K562 (cell line): ENCODE results near the gene KPTN. TPM values are rescaled to one million over a fixed set of nuclear protein-coding genes. Genes with fewer than 3 reads are reported as not detected.

ENCODE experiments used
- ATAC-seq: fragments of 200-7000 bp; cut with Tn5 transposase; 3 replicates; pipeline ENCODE4 v1.9.1; 2020; ENCODE audit warnings: moderate library complexity
- BruUV-seq: library from RNA; stranded (reverse); fragments of 400-500 nt; replicated peaks from 2 replicates; lab custom pipeline; 2021; lab: Mats Ljungman, UMichigan
- CTCF ChIA-PET: fragments of 300-600 bp; formaldehyde crosslinking; extraction: SDS; loops from one replicate; lab custom pipeline; 2021; ENCODE audit warnings: low intra/inter-chr PET ratio; lab: Yijun Ruan, JAX
- POLR2A ChIA-PET: fragments of 300-600, 350-650 bp; sonication (Branson Sonifier 250); formaldehyde crosslinking; extraction: SDS; loops from one replicate; lab custom pipeline; 2021; ENCODE audit warnings: antibody characterized with exemption, inconsistent platforms; lab: Yijun Ruan, JAX
- DNase-seq, 4 experiments: peaks; one replicate each; pipeline versions ENCODE4 v3.0.0 to v3.0.0-alpha.2; 2011 to 2018; ENCODE audit warnings: low spot score in 3 of 4, mixed read lengths in 3 of 4; ENCODE audit errors: extremely low read depth in 1 of 4
- FAIRE-seq: peaks from 2 replicates; lab custom pipeline; 2011; peaks lifted over from hg19 to GRCh38; lab: Jason Lieb, UNC
- H2AFZ ChIP-seq: 2 replicates; pipeline ENCODE4 v1.6.0; 2011; ENCODE audit warnings: low read depth, low read length, control low read depth, inconsistent platforms
- H3K27ac ChIP-seq: fragments of 200-600 bp; 3 replicates; pipeline ENCODE4 v1.8.0; 2011; ENCODE audit warnings: low read depth, mild to moderate bottlenecking, control low read depth, inconsistent platforms, low read length, moderate library complexity, mixed read lengths; ENCODE audit errors: extremely low read depth
- H3K27me3 ChIP-seq, 2 experiments: fragments of 300-600 bp in 1 of 2; 2 replicates in 1 of 2; 3 replicates in 1 of 2; pipeline versions ENCODE4 v1.6.0 to v1.8.0; 2011; ENCODE audit warnings: inconsistent platforms in 2 of 2, low read length in 2 of 2, mild to moderate bottlenecking in 1 of 2, mixed read lengths in 1 of 2, moderate library complexity in 1 of 2; ENCODE audit not compliant: control insufficient read depth in 2 of 2, insufficient read depth in 2 of 2
- H3K36me3 ChIP-seq: fragments of 300-600 bp; 3 replicates; pipeline ENCODE4 v1.8.0; 2011; ENCODE audit warnings: mild to moderate bottlenecking, low read length, inconsistent platforms; ENCODE audit not compliant: control insufficient read depth, insufficient read depth
- H3K4me1 ChIP-seq, 2 experiments: fragments of 200-600 bp in 1 of 2; replicated peaks in 1 of 2; 2 replicates in 1 of 2; 3 replicates in 1 of 2; pipeline versions ENCODE4 v1.5.1 to v1.8.0; 2011; ENCODE audit warnings: inconsistent platforms in 2 of 2, low read length in 2 of 2, mild to moderate bottlenecking in 1 of 2, mixed read lengths in 1 of 2, moderate library complexity in 1 of 2; ENCODE audit not compliant: control insufficient read depth in 2 of 2, insufficient read depth in 2 of 2
- H3K4me2 ChIP-seq: 2 replicates; pipeline ENCODE4 v1.6.1; 2011; ENCODE audit warnings: low read length, control low read depth, inconsistent platforms, mixed read lengths; ENCODE audit not compliant: insufficient read depth
- H3K4me3 ChIP-seq: fragments of 200-600 bp; sonication (generic), shearing (Covaris generic); 2 replicates; pipeline ENCODE4 v1.5.1; 2016; ENCODE audit warnings: control low read depth, inconsistent platforms
- H3K79me2 ChIP-seq: fragments of 200-600 bp; 3 replicates; pipeline ENCODE4 v1.8.0; 2011; ENCODE audit warnings: low read length, inconsistent platforms; ENCODE audit not compliant: control insufficient read depth, insufficient read depth
- H3K9ac ChIP-seq, 2 experiments: 2 replicates each; pipeline versions ENCODE4 v1.6.0 to v1.6.1; 2011; ENCODE audit warnings: low read depth in 2 of 2, low read length in 2 of 2, control low read depth in 1 of 2, inconsistent platforms in 1 of 2, mild to moderate bottlenecking in 1 of 2, mixed read lengths in 1 of 2; ENCODE audit not compliant: insufficient read depth in 1 of 2
- H3K9me1 ChIP-seq: one replicate; pipeline ENCODE4 v1.6.0; 2011; ENCODE audit warnings: inconsistent platforms, mild to moderate bottlenecking, low read length, moderate library complexity; ENCODE audit not compliant: control insufficient read depth, insufficient read depth
- H3K9me3 ChIP-seq: replicated peaks from 2 replicates; pipeline ENCODE4 v1.5.1; 2011; ENCODE audit warnings: low read depth, low read length, inconsistent platforms; ENCODE audit not compliant: control insufficient read depth, insufficient read depth
- H4K20me1 ChIP-seq: replicated peaks from 2 replicates; pipeline ENCODE4 v1.6.1; 2011; ENCODE audit warnings: low read length, inconsistent platforms, mixed read lengths; ENCODE audit not compliant: control insufficient read depth, insufficient read depth
- C11orf30 ChIP-seq: fragments of 450-650 bp; IDR thresholded peaks from 2 replicates; pipeline ENCODE4 v1.6.1; 2016; ENCODE audit warnings: low read depth, mild to moderate bottlenecking
- GTF2A2 ChIP-seq: IDR thresholded peaks from 2 replicates; pipeline ENCODE4 v1.6.1; 2016; ENCODE audit warnings: mild to moderate bottlenecking, missing genetic modification characterization, missing compliant biosample characterization
- KLF6 ChIP-seq: fragments of 250-450 bp; sonication (Bioruptor Pico); IDR thresholded peaks from 2 replicates; pipeline ENCODE4 v1.4.0; 2020; ENCODE audit warnings: mild to moderate bottlenecking, moderate library complexity, borderline replicate concordance
- MEF2D ChIP-seq: conservative IDR thresholded peaks from 2 replicates; pipeline ENCODE4 v1.6.1; 2016; ENCODE audit warnings: low read depth, missing genetic modification characterization, missing compliant biosample characterization
- MTA1 ChIP-seq: fragments of 450-650 bp; IDR thresholded peaks from 2 replicates; pipeline ENCODE4 v1.6.1; 2017; ENCODE audit warnings: borderline replicate concordance
- NEUROD1 ChIP-seq: fragments of 150-350 bp; IDR thresholded peaks from 2 replicates; pipeline ENCODE4 v1.6.1; 2014; ENCODE audit warnings: borderline replicate concordance, low read length, low read depth; ENCODE audit not compliant: partially characterized antibody
- RHOXF2B ChIP-seq: fragments of 250-450 bp; sonication (Bioruptor Pico); conservative IDR thresholded peaks from 2 replicates; pipeline ENCODE4 v1.5.1; 2021
- SRSF3 ChIP-seq: fragments of 200-400 bp; formaldehyde crosslinking; IDR thresholded peaks from 2 replicates; pipeline ENCODE4 v1.6.1; 2016; ENCODE audit warnings: mild to moderate bottlenecking, low read length, moderate library complexity; ENCODE audit not compliant: insufficient read depth
- ZNF282 ChIP-seq: sonication (generic); formaldehyde crosslinking; IDR thresholded peaks from 2 replicates; pipeline ENCODE4 v1.8.1; 2023; ENCODE audit warnings: missing genetic modification reagents
- ZNF3 ChIP-seq: fragments of 250-450 bp; sonication (Bioruptor Pico); IDR thresholded peaks from 2 replicates; pipeline ENCODE4 v1.5.0; 2021; ENCODE audit warnings: mild to moderate bottlenecking, moderate library complexity
- WGBS: fragments of 100-300 bp; shearing (Covaris generic); methylation state at CpG from one replicate; pipeline ENCODE4 v1.1.6; 2016; ENCODE audit warnings: low coverage, mixed read lengths; ENCODE audit not compliant: insufficient coverage; ENCODE audit errors: missing lambda C conversion rate; 5-methylcytosine and 5-hydroxymethylcytosine counted together
- in situ Hi-C: fragments of 300-500 bp; cut with MboI; formaldehyde crosslinking; loops from 4 replicates; pipeline ENCODE4 v1.15.0; 2018; ENCODE audit warnings: inconsistent platforms, mixed read lengths
- intact Hi-C: fragments of 100-400 bp; cut with micrococcal nuclease; formaldehyde crosslinking; loops from 2 replicates; pipeline ENCODE4 v1.14.2; 2022
- polyA plus RNA-seq, 8 experiments: library from polyadenylated mRNA; depleted of rRNA in 4 of 8; stranded (reverse) in 5 of 8; unstranded in 3 of 8; fragments of >200 nt; fragmentation: Nextera tagmentation in 2 of 8; fragmentation: Illumina TruSeq in 1 of 8; extraction: Ambion mirVana in 2 of 8; extraction: Trizol in 1 of 8; gene quantifications; 2 replicates each; pipeline versions ENCODE4 v1.2.1 to v1.2.3, GENCODE V29; 2011 to 2014; ENCODE audit warnings: inconsistent platforms in 1 of 8, missing spikeins in 1 of 8
- total RNA-seq, 7 experiments: library from RNA; depleted of rRNA in 6 of 7; stranded (reverse); fragments of >200 nt in 6 of 7; fragmentation: Illumina TruSeq in 2 of 7; extraction: Trizol in 2 of 7; gene quantifications; 2 replicates each; pipeline versions ENCODE4 v1.2.1 to v1.2.3, GENCODE V29; 2011 to 2021; ENCODE audit warnings: low replicate concordance in 1 of 7
- TF ChIP-seq, protein P1 (sequence below): IDR thresholded peaks from 2 replicates; pipeline ENCODE4 v1.6.1; 2016; ENCODE audit warnings: missing genetic modification characterization, missing compliant biosample characterization
- TF ChIP-seq, protein P2 (sequence below): fragments of 450-650 bp; IDR thresholded peaks from 2 replicates; pipeline ENCODE4 v1.7.1; 2018; ENCODE audit warnings: mild to moderate bottlenecking, low read depth; ENCODE audit not compliant: partially characterized antibody

Gene KPTN
- total and polyA plus RNA-seq, 9 of the 15 experiments (the other 6 are each of a cell fraction or from before 2014, with no cell fraction given) = 0.56 to 18.2 (median 8.5) TPM

- in situ Hi-C loops (no loop called here), intact Hi-C loops (no loop called here)
- no peak overlapping the region for H3K9ac ChIP-seq
- peaks cover 55% of the 10 kb centered on the region; the same call in 2 of the 3 replicates for H3K36me3 ChIP-seq
- H3K4me2 ChIP-seq = no peak overlapping the region
- DNase-seq (no peak), FAIRE-seq (no peak)
- H3K9me3 ChIP-seq = no peaks in the 10 kb centered on the region
- peaks cover 16 to 44% of the 10 kb centered on the region in 2 experiments for H3K4me1 ChIP-seq
- WGBS = 94% methylated on average over 4 of the region's 5 CpGs
- CTCF ChIA-PET = interaction anchor here (2.0 kb wide), 1 partner anchor 73 kb away, joined by 10 read pairs; no protein-coding TSS in a partner anchor
- H2AFZ ChIP-seq = no peak overlapping the region
- no peak overlapping the region for H3K4me3 ChIP-seq
- peaks cover 71% of the 10 kb centered on the region for H3K79me2 ChIP-seq
- no peaks in the 10 kb centered on the region for H3K9me1 ChIP-seq
- TF ChIP-seq, protein P1, sequence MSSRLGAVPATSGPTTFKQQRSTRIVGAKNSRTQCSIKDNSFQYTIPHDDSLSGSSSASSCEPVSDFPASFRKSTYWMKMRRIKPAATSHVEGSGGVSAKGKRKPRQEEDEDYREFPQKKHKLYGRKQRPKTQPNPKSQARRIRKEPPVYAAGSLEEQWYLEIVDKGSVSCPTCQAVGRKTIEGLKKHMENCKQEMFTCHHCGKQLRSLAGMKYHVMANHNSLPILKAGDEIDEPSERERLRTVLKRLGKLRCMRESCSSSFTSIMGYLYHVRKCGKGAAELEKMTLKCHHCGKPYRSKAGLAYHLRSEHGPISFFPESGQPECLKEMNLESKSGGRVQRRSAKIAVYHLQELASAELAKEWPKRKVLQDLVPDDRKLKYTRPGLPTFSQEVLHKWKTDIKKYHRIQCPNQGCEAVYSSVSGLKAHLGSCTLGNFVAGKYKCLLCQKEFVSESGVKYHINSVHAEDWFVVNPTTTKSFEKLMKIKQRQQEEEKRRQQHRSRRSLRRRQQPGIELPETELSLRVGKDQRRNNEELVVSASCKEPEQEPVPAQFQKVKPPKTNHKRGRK (tag) = no peak
- TF ChIP-seq SRSF3 (no peak), C11orf30 (no peak), NEUROD1 (no peak), RHOXF2B (CRISPR knock-in tag) (no peak), KLF6 (CRISPR knock-in tag) (no peak), MTA1 (no peak), ZNF3 (CRISPR knock-in tag) (no peak), ZNF282 (CRISPR knock-in tag) (no peak), GTF2A2 (tag) (no peak), MEF2D (tag) (no peak)
- TF ChIP-seq, protein P2, sequence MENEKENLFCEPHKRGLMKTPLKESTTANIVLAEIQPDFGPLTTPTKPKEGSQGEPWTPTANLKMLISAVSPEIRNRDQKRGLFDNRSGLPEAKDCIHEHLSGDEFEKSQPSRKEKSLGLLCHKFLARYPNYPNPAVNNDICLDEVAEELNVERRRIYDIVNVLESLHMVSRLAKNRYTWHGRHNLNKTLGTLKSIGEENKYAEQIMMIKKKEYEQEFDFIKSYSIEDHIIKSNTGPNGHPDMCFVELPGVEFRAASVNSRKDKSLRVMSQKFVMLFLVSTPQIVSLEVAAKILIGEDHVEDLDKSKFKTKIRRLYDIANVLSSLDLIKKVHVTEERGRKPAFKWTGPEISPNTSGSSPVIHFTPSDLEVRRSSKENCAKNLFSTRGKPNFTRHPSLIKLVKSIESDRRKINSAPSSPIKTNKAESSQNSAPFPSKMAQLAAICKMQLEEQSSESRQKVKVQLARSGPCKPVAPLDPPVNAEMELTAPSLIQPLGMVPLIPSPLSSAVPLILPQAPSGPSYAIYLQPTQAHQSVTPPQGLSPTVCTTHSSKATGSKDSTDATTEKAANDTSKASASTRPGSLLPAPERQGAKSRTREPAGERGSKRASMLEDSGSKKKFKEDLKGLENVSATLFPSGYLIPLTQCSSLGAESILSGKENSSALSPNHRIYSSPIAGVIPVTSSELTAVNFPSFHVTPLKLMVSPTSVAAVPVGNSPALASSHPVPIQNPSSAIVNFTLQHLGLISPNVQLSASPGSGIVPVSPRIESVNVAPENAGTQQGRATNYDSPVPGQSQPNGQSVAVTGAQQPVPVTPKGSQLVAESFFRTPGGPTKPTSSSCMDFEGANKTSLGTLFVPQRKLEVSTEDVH = no peak
- TF ChIP-seq, all 486 proteins: peak for 0
- H3K27ac ChIP-seq = no peak overlapping the region
- BruUV-seq = no TSS peak
- no peak for ATAC-seq
- no peaks in the 10 kb centered on the region for H3K27me3 ChIP-seq
- POLR2A ChIA-PET = interaction anchor here (1.0 to 1.7 kb wide), 5 partner anchors 10 to 92 kb away, joined by 3 to 6 read pairs (median 4); partner anchors contain the start of gene KPTN
- H4K20me1 ChIP-seq = peaks cover 11% of the 10 kb centered on the region
Measured at GRCh38 chr19:47508721-47509120, 24.7 kb upstream of the KPTN start.
